HG03432 (cell line): ENCODE results near the gene CABLES1.
A peak's percentile ranks its signal among the peaks of the same experiment; 100 is the strongest.
"Not testable (repeated sequence)": the region's sequence is repeated elsewhere in the genome, so short reads cannot be mapped to it uniquely, and the experiment has no call there.

Experiments used
- ATAC-seq: cut with Tn5 transposase; IDR thresholded peaks from one replicate; pipeline ENCODE4 v1.9.1; 2021; ENCODE audit warnings: mild to moderate bottlenecking, moderate library complexity; ENCODE audit not compliant: unreplicated experiment

CABLES1 gene

GRCh38 chr18:23134780-23135549, at the start of gene CABLES1:
Gene CABLES1 (plus strand): TSS chr18:23135485. CDS start chr18:23135763, 278 bp downstream.
- ATAC-seq, result peak; percentile 36

DNA sequence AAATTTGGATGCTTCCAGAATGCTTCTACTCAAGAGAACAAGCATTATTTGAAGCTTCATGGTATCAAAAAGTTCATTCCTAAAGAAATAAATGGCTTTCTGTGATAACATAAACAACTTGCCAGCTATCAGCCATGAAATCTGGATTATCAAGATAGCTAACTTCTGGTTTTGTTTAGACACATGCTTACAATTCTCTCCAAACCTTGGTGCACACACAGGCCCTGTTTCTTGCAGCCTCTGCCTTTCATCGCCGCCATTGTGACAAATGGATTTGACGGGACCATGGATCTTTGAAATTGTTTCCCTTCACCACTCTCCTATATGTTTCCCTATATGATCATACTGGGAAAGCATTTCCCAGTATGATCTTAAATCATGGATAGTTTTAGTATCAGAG, 47.9 kb upstream of the CABLES1 start:
- no peak for ATAC-seq

DNA sequence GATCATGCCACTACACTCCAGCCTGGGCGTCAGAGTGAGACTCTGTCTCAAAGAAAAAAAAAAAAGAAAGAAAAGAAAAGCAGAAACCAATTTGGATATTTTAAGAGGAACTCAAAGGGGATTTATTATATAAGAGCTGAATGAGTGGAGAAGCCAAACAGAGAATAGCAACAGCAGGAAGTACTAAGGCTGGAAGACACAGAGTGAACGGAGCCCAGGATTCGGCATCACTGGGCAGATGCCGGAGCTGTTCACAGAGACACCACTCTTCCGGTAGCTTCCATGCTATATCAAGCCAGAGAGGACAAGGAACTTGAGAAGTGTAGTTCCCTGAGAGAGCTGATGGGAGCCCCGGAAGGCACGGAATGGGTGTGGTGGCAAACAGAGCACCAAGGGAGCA, 47.0 kb upstream of the CABLES1 start:
- ATAC-seq, result no peak

GRCh38 chr18:23091017-23091993, 44.0 kb upstream of the CABLES1 start:
- ATAC-seq, result peak; percentile 80

GRCh38 chr18:23092121-23092520, 43.2 kb upstream of the CABLES1 start:
- no peak for ATAC-seq

- ATAC-seq, result not testable (repeated sequence)
Observed at GRCh38 chr18:23093130-23093529, 42.2 kb upstream of the CABLES1 start.

DNA sequence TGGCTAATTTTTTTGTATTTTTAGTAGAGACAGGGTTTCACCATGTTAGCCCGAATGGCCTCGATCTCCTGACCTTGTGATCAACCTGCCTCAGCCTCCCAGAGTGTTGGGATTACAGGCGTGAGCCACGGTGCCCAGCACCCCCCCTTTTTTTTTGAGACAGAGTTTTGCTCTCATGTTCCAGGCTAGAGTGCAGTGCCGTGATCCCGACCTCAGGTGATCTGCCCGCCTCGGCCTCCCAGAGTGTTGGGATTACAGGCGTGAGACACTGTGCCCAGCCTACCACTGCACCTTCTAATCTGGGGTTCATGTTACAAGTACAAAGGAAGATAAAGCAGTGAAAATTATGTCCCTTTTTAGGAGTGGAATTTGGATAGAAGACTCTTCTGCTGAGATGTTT, 41.5 kb upstream of the CABLES1 start:
- ATAC-seq, result no peak

- ATAC-seq, result no peak
Observed at GRCh38 chr18:23094411-23095190, 40.7 kb upstream of the CABLES1 start.

DNA sequence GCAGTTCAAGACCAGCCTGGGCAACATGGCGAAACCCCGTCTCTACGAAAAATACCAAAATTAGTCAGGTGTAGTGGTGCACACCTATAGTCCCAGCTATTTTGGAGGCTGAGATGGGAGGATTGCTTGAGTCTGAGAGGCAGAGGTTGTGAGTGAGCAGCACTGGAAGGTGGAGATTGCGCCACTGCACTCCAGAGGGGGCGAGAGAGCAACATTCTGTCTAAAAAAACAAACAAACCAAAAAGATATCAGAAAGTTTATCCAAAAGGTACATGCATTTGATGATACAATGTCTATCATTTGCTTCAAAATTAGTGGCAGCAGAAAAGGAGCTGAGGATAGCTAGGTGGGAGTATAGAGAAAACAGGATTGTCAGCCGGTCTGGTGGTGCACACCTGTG, 39.8 kb upstream of the CABLES1 start:
- no peak for ATAC-seq

DNA sequence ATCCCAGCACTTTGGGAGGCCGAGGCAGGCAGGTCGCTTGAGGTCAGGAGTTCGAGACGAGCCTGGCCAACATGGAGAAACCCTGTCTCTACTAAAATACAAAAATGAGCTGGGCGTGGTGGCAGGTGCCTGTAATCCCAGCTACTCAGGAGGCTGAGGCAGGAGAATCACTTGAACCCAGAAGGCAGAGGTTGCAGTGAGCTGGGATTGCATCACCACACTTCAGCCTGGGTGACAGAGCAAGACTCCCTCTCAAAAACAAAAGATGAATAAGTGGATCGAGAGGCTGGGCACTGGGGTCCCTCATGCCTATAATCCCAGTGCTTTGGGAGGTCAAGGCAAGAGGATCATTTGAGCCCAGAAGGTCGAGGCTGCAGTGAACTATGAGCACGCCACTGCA, 38.3 kb upstream of the CABLES1 start:
- not testable (repeated sequence) for ATAC-seq

GRCh38 chr18:23099621-23100020, 35.7 kb upstream of the CABLES1 start:
- no peak for ATAC-seq

DNA sequence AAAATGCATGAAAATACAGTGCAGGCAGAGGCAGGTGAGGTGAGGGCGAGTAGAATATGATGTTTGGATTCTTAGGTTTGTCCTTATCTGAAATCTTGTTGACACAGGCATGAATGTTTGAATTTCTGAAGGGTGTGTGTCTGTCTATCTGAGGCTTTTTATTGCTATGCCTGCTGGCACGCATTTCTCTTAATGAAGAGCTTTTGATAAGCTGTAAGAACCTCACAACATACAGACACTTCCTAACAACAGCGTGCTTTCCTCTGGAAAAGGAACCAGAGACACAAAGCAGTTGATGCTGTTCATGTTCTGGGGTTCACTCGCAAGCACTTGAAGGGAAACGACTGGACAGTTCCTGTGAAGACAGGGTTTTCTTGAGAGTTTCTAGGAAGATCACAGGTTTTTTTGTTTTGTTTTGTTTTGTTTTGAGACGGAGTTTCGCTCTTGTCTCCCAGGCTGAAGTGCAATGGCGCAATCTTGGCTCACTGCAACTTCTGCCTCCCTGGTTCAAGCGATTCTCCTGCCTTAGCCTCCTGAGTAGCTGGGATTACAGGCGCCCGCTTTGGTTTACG, 33.3 kb upstream of the CABLES1 start:
- ATAC-seq, result no peak

GRCh38 chr18:23102493-23103261, 32.6 kb upstream of the CABLES1 start:
- ATAC-seq, result no peak

- no peak for ATAC-seq
Observed at GRCh38 chr18:23103449-23103848, 31.8 kb upstream of the CABLES1 start.

DNA sequence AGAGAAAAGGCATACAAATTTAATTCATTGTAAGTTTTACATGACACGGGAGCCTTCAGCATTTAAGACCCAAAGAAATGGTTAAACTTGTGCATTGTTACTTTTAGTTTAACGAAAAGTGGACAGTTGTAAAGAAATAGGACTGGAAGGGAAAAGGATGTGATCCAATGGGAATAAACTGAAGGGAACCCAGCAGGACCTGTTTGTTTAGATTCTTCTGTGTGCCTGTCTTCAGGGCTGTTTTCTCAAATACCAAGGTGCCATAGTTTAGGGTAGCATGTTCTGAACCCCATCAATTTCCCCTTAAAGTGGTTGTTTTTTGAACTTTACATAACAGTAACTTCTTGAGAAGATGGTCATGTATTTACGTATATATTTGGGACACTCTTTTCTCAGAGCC, 30.3 kb upstream of the CABLES1 start:
- ATAC-seq, result no peak

DNA sequence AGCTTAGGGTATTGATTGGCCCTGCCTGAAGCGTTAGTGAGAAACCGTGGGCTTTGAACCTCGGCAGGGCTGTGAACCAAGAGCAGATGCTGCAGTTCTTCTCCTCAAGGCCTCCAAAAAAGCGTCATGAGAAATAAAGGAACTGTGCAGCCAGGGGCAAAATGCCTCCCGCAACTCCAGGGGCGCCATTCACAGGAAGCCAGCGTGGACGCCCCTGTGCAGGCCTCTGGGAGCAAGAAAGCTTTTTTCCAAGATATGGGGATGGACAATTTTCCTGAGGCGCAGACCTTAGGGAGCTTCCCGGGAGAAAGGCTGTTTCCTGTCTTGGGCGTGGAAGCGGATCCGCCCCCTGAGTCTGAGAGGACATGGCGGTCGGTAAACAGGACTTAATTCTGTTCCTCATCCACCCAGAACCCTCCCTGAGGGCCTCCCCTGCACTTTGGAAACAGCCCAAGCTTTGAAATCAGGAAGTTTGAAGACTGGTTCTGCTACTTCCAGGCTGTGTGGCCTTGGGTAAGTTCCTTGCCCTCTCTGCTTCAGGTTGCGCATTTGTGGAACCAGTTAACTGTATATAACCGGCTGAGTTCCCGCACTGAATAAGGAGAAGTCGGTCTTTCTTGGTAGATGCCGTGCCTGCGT, 29.6 kb upstream of the CABLES1 start:
- ATAC-seq, result no peak

- ATAC-seq, result no peak
Observed at GRCh38 chr18:23106575-23106974, 28.7 kb upstream of the CABLES1 start.

DNA sequence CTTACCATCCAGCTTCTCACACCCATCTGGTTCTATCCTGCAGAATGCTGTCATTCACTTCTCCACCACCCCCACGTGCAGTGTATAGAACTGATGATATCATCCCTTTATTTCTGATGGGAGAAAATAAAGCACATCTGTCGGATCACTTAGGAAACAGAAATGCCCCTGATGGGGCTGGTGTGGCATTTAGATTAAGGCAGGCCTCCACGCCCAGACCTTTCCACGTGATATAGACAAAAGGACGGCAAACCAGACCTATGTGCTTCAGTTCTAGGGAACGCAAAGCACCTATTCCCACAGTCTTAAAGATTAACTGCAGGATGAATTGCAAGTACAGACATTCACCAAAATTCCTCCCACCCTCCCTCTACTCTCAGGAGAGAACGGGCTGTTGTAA, 27.6 kb upstream of the CABLES1 start:
- ATAC-seq, result no peak

DNA sequence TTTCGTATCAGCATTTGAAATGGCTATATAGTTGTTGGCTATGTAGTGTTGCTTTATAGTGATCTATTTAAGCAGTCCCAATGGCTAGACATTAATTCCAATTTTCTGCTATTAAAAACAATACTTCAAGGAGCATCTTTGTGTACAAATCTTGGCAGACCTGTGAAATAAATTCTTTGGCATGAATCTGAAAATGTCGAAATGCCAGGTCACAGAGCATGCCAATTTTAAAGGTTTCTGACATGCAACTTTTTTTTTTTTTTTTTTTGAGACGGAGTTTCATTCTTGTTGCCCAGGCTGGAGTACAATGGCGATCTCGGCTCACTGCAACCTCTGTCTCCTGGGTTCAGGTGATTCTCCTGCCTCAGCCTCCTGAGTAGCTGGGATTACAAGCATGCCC, 26.8 kb upstream of the CABLES1 start:
- ATAC-seq, result no peak
